A549 (cell line): Measurements from ENCODE around the gene ZNF205. TPM values are rescaled to one million over a fixed set of nuclear protein-coding genes. Genes with fewer than 3 reads are reported as not detected.
"Not testable (repeated sequence)": the region's sequence is repeated elsewhere in the genome, so short reads cannot be mapped to it uniquely, and the experiment has no call there.

Experiments used
- ATAC-seq, 2 experiments: fragments of 200-7000 bp in 1 of 2; fragments of >200 bp in 1 of 2; cut with Nextera tagmentation in 1 of 2; cut with Tn5 transposase in 1 of 2; 3 replicates each; pipeline versions ENCODE4 v1.8.0 to v1.9.1; 2018 to 2020; ENCODE audit warnings: mild to moderate bottlenecking in 1 of 2, moderate library complexity in 1 of 2
- CTCF ChIA-PET: fragments of 300-600 bp; sonication (Branson Sonifier 250); formaldehyde crosslinking; extraction: SDS; loops from one replicate; lab custom pipeline; 2021; ENCODE audit warnings: antibody characterized with exemption, inconsistent platforms; lab: Yijun Ruan, JAX
- POLR2A ChIA-PET: fragments of 350-600 bp; formaldehyde crosslinking; extraction: SDS; loops from one replicate; lab custom pipeline; 2021; ENCODE audit warnings: antibody characterized with exemption, inconsistent platforms; lab: Yijun Ruan, JAX
- DNase-seq, 2 experiments: peaks; one replicate each; pipeline versions ENCODE4 v3.0.0 to v3.0.0-alpha.2; 2011 to 2016; ENCODE audit warnings: low read depth in 1 of 2, low spot score in 1 of 2
- FAIRE-seq: peaks from 2 replicates; lab custom pipeline; 2011; peaks lifted over from hg19 to GRCh38; lab: Jason Lieb, UNC
- H3K27ac ChIP-seq, 2 experiments: fragments of >200 bp; sonication (Bioruptor Twin); formaldehyde crosslinking; 3 replicates each; pipeline ENCODE4 v1.5.1; 2016 to 2017
- H3K4me1 ChIP-seq: fragments of >200 bp; sonication (Bioruptor Twin); formaldehyde crosslinking; 3 replicates; pipeline ENCODE4 v1.6.1; 2016
- H3K4me2 ChIP-seq: fragments of >200 bp; sonication (Bioruptor Twin); formaldehyde crosslinking; 3 replicates; pipeline ENCODE4 v1.6.1; 2016
- H3K4me3 ChIP-seq: fragments of >200 bp; sonication (Bioruptor Twin); formaldehyde crosslinking; 3 replicates; pipeline ENCODE4 v1.5.1; 2016
- H3K9me3 ChIP-seq: fragments of >200 bp; sonication (Bioruptor Twin); formaldehyde crosslinking; 3 replicates; pipeline ENCODE4 v1.6.1; 2016
- CBX8 ChIP-seq: fragments of 200-600 bp; sonication (generic); IDR thresholded peaks from 2 replicates; pipeline ENCODE4 v1.6.1; 2016
- CEBPB ChIP-seq, 2 experiments: fragments of >200 bp in 1 of 2; sonication (Bioruptor Twin) in 1 of 2; formaldehyde crosslinking in 1 of 2; IDR thresholded peaks; 2 replicates each; pipeline ENCODE4 v1.6.1; 2012 to 2016
- EHF ChIP-seq: fragments of 250-450 bp; sonication (Bioruptor Pico); IDR thresholded peaks from 2 replicates; pipeline ENCODE4 v1.5.0; 2020; ENCODE audit warnings: mild to moderate bottlenecking
- EHMT2 ChIP-seq: fragments of 200-600 bp; sonication (generic); IDR thresholded peaks from 2 replicates; pipeline ENCODE4 v1.6.1; 2016; ENCODE audit warnings: antibody characterized with exemption, low read depth, mild to moderate bottlenecking, moderate library complexity
- GATA3 ChIP-seq: IDR thresholded peaks from 2 replicates; pipeline ENCODE4 v1.6.1; 2012; ENCODE audit warnings: borderline replicate concordance
- KDM5A ChIP-seq: fragments of 200-600 bp; sonication (generic); IDR thresholded peaks from 2 replicates; pipeline ENCODE4 v1.6.1; 2016; ENCODE audit warnings: antibody characterized with exemption, mild to moderate bottlenecking
- RAD21 ChIP-seq, 2 experiments: fragments of >200 bp in 1 of 2; sonication (Bioruptor Twin) in 1 of 2; formaldehyde crosslinking in 1 of 2; IDR thresholded peaks in 1 of 2; conservative IDR thresholded peaks in 1 of 2; 2 replicates in 1 of 2; 3 replicates in 1 of 2; pipeline ENCODE4 v1.6.1; 2012 to 2018; ENCODE audit warnings: inconsistent platforms in 1 of 2
- RCOR1 ChIP-seq: fragments of 150-350 bp; IDR thresholded peaks from 2 replicates; pipeline ENCODE4 v1.6.1; 2014; ENCODE audit warnings: antibody characterized with exemption, low read length, low read depth
- SMC3 ChIP-seq: fragments of >200 bp; sonication (Bioruptor Twin); formaldehyde crosslinking; IDR thresholded peaks from 3 replicates; pipeline ENCODE4 v1.6.1; 2018; ENCODE audit warnings: inconsistent platforms
- SREBF2 ChIP-seq: fragments of 450-650 bp; IDR thresholded peaks from 2 replicates; pipeline ENCODE4 v1.6.1; 2014; ENCODE audit warnings: mild to moderate bottlenecking, moderate library complexity
- ZNF302 ChIP-seq: fragments of 250-450 bp; sonication (Bioruptor Pico); IDR thresholded peaks from 2 replicates; pipeline ENCODE4 v1.9.0; 2021; ENCODE audit warnings: inconsistent platforms, mild to moderate bottlenecking, moderate library complexity
- ZSCAN20 ChIP-seq: fragments of 250-450 bp; sonication (Bioruptor Pico); IDR thresholded peaks from 2 replicates; pipeline ENCODE4 v1.8.0; 2022; ENCODE audit warnings: mild to moderate bottlenecking, moderate library complexity
- WGBS: methylation state at CpG from one replicate; pipeline ENCODE4 v1.1.6; 2017; ENCODE audit errors: missing lambda C conversion rate; 5-methylcytosine and 5-hydroxymethylcytosine counted together
- polyA plus RNA-seq, 4 experiments: library from polyadenylated mRNA; depleted of rRNA in 3 of 4; stranded (reverse); fragments of >200 nt; fragmentation: RNase III in 1 of 4; extraction: RNeasy Plus Mini Kit Qiagen cat#74134 plus additional on column Dnase treatment in 1 of 4; gene quantifications; 2 replicates in 3 of 4; 3 replicates in 1 of 4; pipeline ENCODE4 v1.2.3, GENCODE V29; 2011 to 2017
- TF ChIP-seq, protein P1 (sequence below): fragments of 450-650 bp; IDR thresholded peaks from 2 replicates; pipeline ENCODE4 v1.6.1; 2014; ENCODE audit warnings: antibody characterized with exemption
- TF ChIP-seq, protein P2 (sequence below): fragments of 200-600 bp; sonication (generic); IDR thresholded peaks from 2 replicates; pipeline ENCODE4 v1.6.1; 2016; ENCODE audit warnings: antibody characterized with exemption, mild to moderate bottlenecking, moderate library complexity
- TF ChIP-seq, protein P3 (sequence below): fragments of >200 bp; sonication (Bioruptor Twin); formaldehyde crosslinking; IDR thresholded peaks from 3 replicates; pipeline ENCODE4 v1.6.1; 2016

ZNF205 gene
- polyA plus RNA-seq, 2 of the 4 experiments (the other 2 are of a cell fraction), result 4.3 to 9.6 TPM

DNA sequence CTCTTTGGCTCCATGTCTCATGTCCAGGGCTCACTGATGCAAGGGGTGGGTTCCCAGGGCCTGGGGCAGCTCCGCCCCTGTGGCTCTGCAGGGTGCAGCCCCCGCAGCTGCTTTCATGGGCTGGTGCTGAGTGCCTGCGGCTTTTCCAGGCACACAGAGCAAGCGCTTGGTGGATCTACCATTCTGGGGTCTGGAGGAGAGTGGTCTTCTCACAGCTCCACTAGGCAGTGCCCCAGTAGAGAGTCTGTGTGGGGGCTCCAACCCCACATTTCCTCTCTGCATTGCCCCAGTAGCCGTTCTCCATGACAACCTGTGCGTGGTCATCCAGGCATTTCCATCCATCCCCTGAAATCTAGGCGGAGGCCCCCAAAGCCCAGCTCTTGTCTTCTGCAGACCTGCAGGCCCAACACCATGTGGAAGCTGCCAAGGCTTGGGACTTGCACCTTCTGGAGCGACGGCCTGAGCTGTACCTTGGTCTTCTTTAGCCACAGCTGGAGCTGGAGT is 41.7 kb upstream of the ZNF205 start:
- FAIRE-seq (no peak), ATAC-seq (no peak), DNase-seq (no peak)
- Histone ChIP-seq H3K4me1 (peaks cover 5% of the 10 kb centered on the region; the same call in 2 of the 3 replicates), H3K9me3 (no peaks in the 10 kb centered on the region), H3K27ac (no peak overlapping the region), H3K4me2 (no peak overlapping the region), H3K4me3 (no peak overlapping the region)
- CTCF ChIA-PET, result interaction anchor here (1.0 to 1.9 kb wide), 5 partner anchors 10 to 59 kb away, joined by 3 to 8 read pairs (median 4); no protein-coding TSS in a partner anchor
- TF ChIP-seq, protein P1, sequence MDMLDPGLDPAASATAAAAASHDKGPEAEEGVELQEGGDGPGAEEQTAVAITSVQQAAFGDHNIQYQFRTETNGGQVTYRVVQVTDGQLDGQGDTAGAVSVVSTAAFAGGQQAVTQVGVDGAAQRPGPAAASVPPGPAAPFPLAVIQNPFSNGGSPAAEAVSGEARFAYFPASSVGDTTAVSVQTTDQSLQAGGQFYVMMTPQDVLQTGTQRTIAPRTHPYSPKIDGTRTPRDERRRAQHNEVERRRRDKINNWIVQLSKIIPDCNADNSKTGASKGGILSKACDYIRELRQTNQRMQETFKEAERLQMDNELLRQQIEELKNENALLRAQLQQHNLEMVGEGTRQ, result no peak
- TF ChIP-seq ZSCAN20 (CRISPR knock-in tag), result no peak
- TF ChIP-seq EHF, result no peak
- no peak for TF ChIP-seq GATA3
- TF ChIP-seq KDM5A, result no peak
- TF ChIP-seq, protein P2, sequence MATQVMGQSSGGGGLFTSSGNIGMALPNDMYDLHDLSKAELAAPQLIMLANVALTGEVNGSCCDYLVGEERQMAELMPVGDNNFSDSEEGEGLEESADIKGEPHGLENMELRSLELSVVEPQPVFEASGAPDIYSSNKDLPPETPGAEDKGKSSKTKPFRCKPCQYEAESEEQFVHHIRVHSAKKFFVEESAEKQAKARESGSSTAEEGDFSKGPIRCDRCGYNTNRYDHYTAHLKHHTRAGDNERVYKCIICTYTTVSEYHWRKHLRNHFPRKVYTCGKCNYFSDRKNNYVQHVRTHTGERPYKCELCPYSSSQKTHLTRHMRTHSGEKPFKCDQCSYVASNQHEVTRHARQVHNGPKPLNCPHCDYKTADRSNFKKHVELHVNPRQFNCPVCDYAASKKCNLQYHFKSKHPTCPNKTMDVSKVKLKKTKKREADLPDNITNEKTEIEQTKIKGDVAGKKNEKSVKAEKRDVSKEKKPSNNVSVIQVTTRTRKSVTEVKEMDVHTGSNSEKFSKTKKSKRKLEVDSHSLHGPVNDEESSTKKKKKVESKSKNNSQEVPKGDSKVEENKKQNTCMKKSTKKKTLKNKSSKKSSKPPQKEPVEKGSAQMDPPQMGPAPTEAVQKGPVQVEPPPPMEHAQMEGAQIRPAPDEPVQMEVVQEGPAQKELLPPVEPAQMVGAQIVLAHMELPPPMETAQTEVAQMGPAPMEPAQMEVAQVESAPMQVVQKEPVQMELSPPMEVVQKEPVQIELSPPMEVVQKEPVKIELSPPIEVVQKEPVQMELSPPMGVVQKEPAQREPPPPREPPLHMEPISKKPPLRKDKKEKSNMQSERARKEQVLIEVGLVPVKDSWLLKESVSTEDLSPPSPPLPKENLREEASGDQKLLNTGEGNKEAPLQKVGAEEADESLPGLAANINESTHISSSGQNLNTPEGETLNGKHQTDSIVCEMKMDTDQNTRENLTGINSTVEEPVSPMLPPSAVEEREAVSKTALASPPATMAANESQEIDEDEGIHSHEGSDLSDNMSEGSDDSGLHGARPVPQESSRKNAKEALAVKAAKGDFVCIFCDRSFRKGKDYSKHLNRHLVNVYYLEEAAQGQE, result no peak
- TF ChIP-seq RCOR1, result no peak
- TF ChIP-seq CEBPB (IDR thresholded peaks at IDR 0.05), result no peak
- TF ChIP-seq SMC3, result no peak
- TF ChIP-seq, protein P3, sequence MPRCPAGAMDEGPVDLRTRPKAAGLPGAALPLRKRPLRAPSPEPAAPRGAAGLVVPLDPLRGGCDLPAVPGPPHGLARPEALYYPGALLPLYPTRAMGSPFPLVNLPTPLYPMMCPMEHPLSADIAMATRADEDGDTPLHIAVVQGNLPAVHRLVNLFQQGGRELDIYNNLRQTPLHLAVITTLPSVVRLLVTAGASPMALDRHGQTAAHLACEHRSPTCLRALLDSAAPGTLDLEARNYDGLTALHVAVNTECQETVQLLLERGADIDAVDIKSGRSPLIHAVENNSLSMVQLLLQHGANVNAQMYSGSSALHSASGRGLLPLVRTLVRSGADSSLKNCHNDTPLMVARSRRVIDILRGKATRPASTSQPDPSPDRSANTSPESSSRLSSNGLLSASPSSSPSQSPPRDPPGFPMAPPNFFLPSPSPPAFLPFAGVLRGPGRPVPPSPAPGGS, result no peak
- TF ChIP-seq ZNF302 (CRISPR knock-in tag), result no peak
- POLR2A ChIA-PET, result no interaction called here
- WGBS, result 93% methylated on average over 9 of the region's 9 CpGs

GRCh38 chr16:3071655-3072054 is 40.7 kb upstream of the ZNF205 start:
- Histone ChIP-seq H3K4me2 (no peak overlapping the region), H3K4me1 (no peaks in the 10 kb centered on the region), H3K4me3 (no peak overlapping the region)
- 77% methylated on average over 7 of the region's 7 CpGs for WGBS
- no peak for TF ChIP-seq EHMT2
- TF ChIP-seq CBX8, result no peak
- TF ChIP-seq SREBF2, result no peak
- TF ChIP-seq RCOR1, result no peak
- no peak for TF ChIP-seq RAD21 (conservative IDR thresholded peaks at IDR 0.05 in 1 of 2, IDR thresholded peaks at IDR 0.05 in 1 of 2)
- TF ChIP-seq, all 56 proteins: peak for 0
- ATAC-seq, result no peak
- H3K9me3 ChIP-seq, result no peaks in the 10 kb centered on the region
- H3K27ac ChIP-seq, result no peak overlapping the region
- POLR2A ChIA-PET, result no interaction called here
- CTCF ChIA-PET, result interaction anchor here (1.0 to 1.5 kb wide), 2 partner anchors 12 to 58 kb away, joined by 3 to 8 read pairs; no protein-coding TSS in a partner anchor
- no peak for FAIRE-seq
- DNase-seq, result no peak

DNA sequence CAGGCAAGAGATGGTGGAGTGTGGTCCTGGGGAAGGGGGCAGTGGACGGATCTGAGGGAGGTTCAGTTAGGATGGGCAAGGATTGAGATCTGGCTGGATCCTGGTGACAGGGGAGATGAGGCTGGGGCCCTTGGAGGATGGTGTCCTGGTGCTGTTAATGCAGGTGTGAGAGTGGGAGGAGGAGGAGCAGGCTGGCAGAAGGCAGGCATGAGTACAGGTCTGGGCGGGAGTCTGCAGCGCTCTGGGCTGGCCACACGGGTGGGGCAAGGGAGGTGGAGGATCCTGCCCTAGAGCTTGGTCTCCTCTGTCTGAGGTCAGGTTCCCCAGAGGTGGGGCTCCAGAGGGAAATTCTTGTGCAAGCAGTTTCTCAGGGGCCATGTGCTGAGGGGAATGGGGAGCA is 40.2 kb upstream of the ZNF205 start:
- FAIRE-seq, POLR2A ChIA-PET, H3K4me1 ChIP-seq, H3K9me3 ChIP-seq, H3K27ac ChIP-seq, H3K4me2 ChIP-seq, H3K4me3 ChIP-seq, CTCF ChIA-PET, DNase-seq: not testable (repeated sequence)
- ATAC-seq, result peak; percentile 13 to 37; a peak in 1 of 6 replicates
- 59% methylated on average over 4 of the region's 4 CpGs for WGBS

- POLR2A ChIA-PET, CTCF ChIA-PET, H3K4me1 ChIP-seq, DNase-seq, H3K4me2 ChIP-seq, H3K27ac ChIP-seq, FAIRE-seq, H3K9me3 ChIP-seq, H3K4me3 ChIP-seq: not testable (repeated sequence)
- WGBS, result 89% methylated on average over 4 of the region's 18 CpGs
- ATAC-seq, result peak; percentile 11 to 29; a peak in 2 of 6 replicates
Observed at GRCh38 chr16:3072576-3073263, 39.7 kb upstream of the ZNF205 start.
